PC-3 (cell line): ENCODE data around the gene GTPBP1.

Experiments
- EZH2 ChIP-seq: fragments of 300-600 bp; sonication (generic); IDR thresholded peaks from one replicate; pipeline ENCODE4 v1.6.1; 2017; ENCODE audit warnings: antibody characterized with exemption, mild to moderate bottlenecking, low read length; ENCODE audit not compliant: unreplicated experiment
- TF ChIP-seq, protein P1 (sequence below): fragments of 300-600 bp; sonication (generic); conservative IDR thresholded peaks from 2 replicates; pipeline ENCODE4 v1.5.1; 2017; ENCODE audit warnings: antibody characterized with exemption, low read depth, mild to moderate bottlenecking, low read length

DNA sequence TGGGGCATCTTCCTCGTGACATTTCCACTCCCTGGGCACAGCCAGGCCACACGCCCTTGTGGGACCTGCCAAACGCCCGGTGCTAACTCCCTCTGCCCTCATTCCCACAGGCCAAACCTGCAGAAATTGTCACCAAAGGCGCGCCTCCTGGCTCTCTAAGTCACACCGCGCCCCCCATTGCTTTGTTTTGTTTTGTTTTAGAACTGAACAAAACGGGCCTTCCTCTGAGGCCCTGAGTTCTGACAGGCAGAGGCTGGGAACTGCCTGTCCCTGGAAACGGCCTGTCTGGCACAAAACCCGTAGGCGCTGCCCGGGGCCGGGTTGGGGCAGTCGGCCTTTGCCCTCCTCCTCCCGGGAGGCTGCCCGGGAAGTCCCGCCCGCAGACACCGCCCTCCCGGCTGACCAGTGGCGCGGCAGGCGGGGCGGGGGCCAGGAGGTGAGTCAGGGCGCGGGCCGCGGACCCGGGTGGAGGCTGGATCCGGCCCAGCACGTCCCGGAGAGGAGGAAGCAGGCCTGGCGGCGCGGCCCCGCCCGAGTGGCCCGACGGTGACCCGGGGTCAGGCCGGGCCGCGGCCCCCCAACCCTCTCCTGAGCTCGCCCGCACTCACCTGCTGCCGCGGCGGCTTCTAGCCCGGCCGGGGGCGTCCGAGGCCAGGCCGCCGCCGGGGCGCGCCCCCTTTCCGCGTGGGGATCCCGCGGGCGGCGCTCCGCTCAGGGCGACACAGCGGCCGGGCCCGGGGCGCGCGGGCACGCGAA is 49.6 kb downstream of the GTPBP1 start:
- TF ChIP-seq EZH2, result no peak
- TF ChIP-seq, protein P1, sequence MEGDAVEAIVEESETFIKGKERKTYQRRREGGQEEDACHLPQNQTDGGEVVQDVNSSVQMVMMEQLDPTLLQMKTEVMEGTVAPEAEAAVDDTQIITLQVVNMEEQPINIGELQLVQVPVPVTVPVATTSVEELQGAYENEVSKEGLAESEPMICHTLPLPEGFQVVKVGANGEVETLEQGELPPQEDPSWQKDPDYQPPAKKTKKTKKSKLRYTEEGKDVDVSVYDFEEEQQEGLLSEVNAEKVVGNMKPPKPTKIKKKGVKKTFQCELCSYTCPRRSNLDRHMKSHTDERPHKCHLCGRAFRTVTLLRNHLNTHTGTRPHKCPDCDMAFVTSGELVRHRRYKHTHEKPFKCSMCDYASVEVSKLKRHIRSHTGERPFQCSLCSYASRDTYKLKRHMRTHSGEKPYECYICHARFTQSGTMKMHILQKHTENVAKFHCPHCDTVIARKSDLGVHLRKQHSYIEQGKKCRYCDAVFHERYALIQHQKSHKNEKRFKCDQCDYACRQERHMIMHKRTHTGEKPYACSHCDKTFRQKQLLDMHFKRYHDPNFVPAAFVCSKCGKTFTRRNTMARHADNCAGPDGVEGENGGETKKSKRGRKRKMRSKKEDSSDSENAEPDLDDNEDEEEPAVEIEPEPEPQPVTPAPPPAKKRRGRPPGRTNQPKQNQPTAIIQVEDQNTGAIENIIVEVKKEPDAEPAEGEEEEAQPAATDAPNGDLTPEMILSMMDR, result no peak
